ENCODE data around the gene SH3BGRL3.
"Not testable (repeated sequence)": the region's sequence is repeated elsewhere in the genome, so short reads cannot be mapped to it uniquely, and the experiment has no call there.

SH3BGRL3 gene

GRCh38 chr1:26318338-26319064 lies 38.6 kb downstream of the SH3BGRL3 start:
- DNase-seq: no peak

- no peak for DNase-seq
Observed at GRCh38 chr1:26320896-26321295, 41.0 kb downstream of the SH3BGRL3 start.

- DNase-seq: peak; percentile 51
Observed at GRCh38 chr1:26321315-26322041, 41.6 kb downstream of the SH3BGRL3 start.

GRCh38 chr1:26322042-26322331 lies 42.1 kb downstream of the SH3BGRL3 start:
- no peak for DNase-seq

- DNase-seq: no peak
Observed at GRCh38 chr1:26323382-26323781, 43.5 kb downstream of the SH3BGRL3 start.

GRCh38 chr1:26324550-26324949 lies 44.7 kb downstream of the SH3BGRL3 start:
- DNase-seq: no peak

- no peak for DNase-seq
Observed at GRCh38 chr1:26327956-26328362, 48.1 kb downstream of the SH3BGRL3 start.

- no peak for DNase-seq
Observed at GRCh38 chr1:26328597-26328996, 48.7 kb downstream of the SH3BGRL3 start.

GRCh38 chr1:26329380-26329779 lies 49.5 kb downstream of the SH3BGRL3 start:
- DNase-seq: not testable (repeated sequence)

- no peak for DNase-seq
Observed at GRCh38 chr1:26330276-26330675, 50.4 kb downstream of the SH3BGRL3 start.
